ENCODE measurements around the gene ATG16L1. TPM values are rescaled to one million over a fixed set of nuclear protein-coding genes. Genes with fewer than 3 reads are reported as not detected.

The ATG16L1 gene
- polyA plus RNA-seq, 3 donors, result 3.3 to 22.9 (median 4.3) TPM

- no peaks in the 10 kb centered on the region for H3K36me3 Mint-ChIP-seq
- no peak overlapping the region for H3K9ac ChIP-seq (ENCODE audit: insufficient read depth, low read length, poor library complexity, severe bottlenecking)
- H3K4me3 Mint-ChIP-seq, result no peak overlapping the region
- intact Hi-C loops (cut with micrococcal nuclease), result no loop called here
- H3K79me2 ChIP-seq (ENCODE audit: insufficient read depth, low read length), result no peaks in the 10 kb centered on the region
- H3K9me3 Mint-ChIP-seq, result peaks cover 0 to 4% (median 0%) of the 10 kb centered on the region in 7 donors
- H3K4me2 ChIP-seq (replicated peaks; ENCODE audit: extremely low read depth, low read length, poor library complexity, severe bottlenecking), result no peak overlapping the region
- no peak for DNase-seq
- H3K4me3 ChIP-seq (replicated peaks in 1 of 3; ENCODE audit: low read depth in 2 of 3, low read length in 3 of 3), result no peak overlapping the region
- no peak overlapping the region for H2AFZ ChIP-seq (ENCODE audit: insufficient read depth, low read depth, low read length, poor library complexity, severe bottlenecking)
- H3K27me3 ChIP-seq (ENCODE audit: control insufficient read depth in 2 of 2, insufficient read depth in 2 of 2, low read length in 2 of 2), result no peaks in the 10 kb centered on the region
- 92% methylated on average over 8 of the region's 8 CpGs for WGBS (ENCODE audit: insufficient coverage)
- H3K27ac Mint-ChIP-seq, result no peak overlapping the region
- H3K36me3 ChIP-seq (replicated peaks in 1 of 2; ENCODE audit: control insufficient read depth in 1 of 2, insufficient read depth in 2 of 2, low read length in 2 of 2), result no peaks in the 10 kb centered on the region
- no peak for TF ChIP-seq CTCF (IDR thresholded peaks at IDR 0.05)
- no peaks in the 10 kb centered on the region for H4K20me1 ChIP-seq (ENCODE audit: insufficient read depth, low read length)
- peaks cover 2 to 12% (median 4%) of the 10 kb centered on the region in 3 donors for H3K27me3 Mint-ChIP-seq (ENCODE audit: low read depth in 3 of 3)
- H3K4me1 ChIP-seq (ENCODE audit: control insufficient read depth in 1 of 2, insufficient read depth in 2 of 2, low read length in 2 of 2), result no peaks in the 10 kb centered on the region
- peaks cover 9% of the 10 kb centered on the region for H3K4me1 Mint-ChIP-seq
- no peaks in the 10 kb centered on the region for H3K9me3 ChIP-seq (replicated peaks in 1 of 2; ENCODE audit: control insufficient read depth in 1 of 2, insufficient read depth in 1 of 2, low read length in 2 of 2)
- no peak overlapping the region for H3K27ac ChIP-seq (ENCODE audit: low read depth in 1 of 2, low read length in 2 of 2)
Measured at GRCh38 chr2:233312874-233313273, 61.4 kb downstream of the ATG16L1 start.

GRCh38 chr2:233314180-233314925, 62.9 kb downstream of the ATG16L1 start:
- H3K27ac Mint-ChIP-seq, result no peak overlapping the region
- H4K20me1 ChIP-seq (ENCODE audit: insufficient read depth, low read length), result no peaks in the 10 kb centered on the region
- H3K36me3 ChIP-seq (replicated peaks in 1 of 2; ENCODE audit: control insufficient read depth in 1 of 2, insufficient read depth in 2 of 2, low read length in 2 of 2), result no peaks in the 10 kb centered on the region
- no peak for TF ChIP-seq CTCF (IDR thresholded peaks at IDR 0.05)
- H3K9me3 Mint-ChIP-seq, result peaks cover 0 to 4% (median 0%) of the 10 kb centered on the region in 7 donors
- H2AFZ ChIP-seq (ENCODE audit: insufficient read depth, low read depth, low read length, poor library complexity, severe bottlenecking), result no peak overlapping the region
- H3K27me3 ChIP-seq (ENCODE audit: control insufficient read depth in 2 of 2, insufficient read depth in 2 of 2, low read length in 2 of 2), result no peaks in the 10 kb centered on the region
- intact Hi-C loops (cut with micrococcal nuclease), result no loop called here
- H3K4me1 ChIP-seq (ENCODE audit: control insufficient read depth in 1 of 2, insufficient read depth in 2 of 2, low read length in 2 of 2), result no peaks in the 10 kb centered on the region
- no peak overlapping the region for H3K9ac ChIP-seq (ENCODE audit: insufficient read depth, low read length, poor library complexity, severe bottlenecking)
- 95% methylated on average over 16 of the region's 20 CpGs for WGBS (ENCODE audit: insufficient coverage)
- H3K79me2 ChIP-seq (ENCODE audit: insufficient read depth, low read length), result no peaks in the 10 kb centered on the region
- H3K27me3 Mint-ChIP-seq (ENCODE audit: low read depth in 3 of 3), result peaks cover 3 to 11% (median 4%) of the 10 kb centered on the region in 3 donors
- H3K4me1 Mint-ChIP-seq, result peaks cover 9% of the 10 kb centered on the region
- no peak overlapping the region for H3K4me2 ChIP-seq (replicated peaks; ENCODE audit: extremely low read depth, low read length, poor library complexity, severe bottlenecking)
- H3K27ac ChIP-seq (ENCODE audit: low read depth in 1 of 2, low read length in 2 of 2), result no peak overlapping the region
- H3K9me3 ChIP-seq (replicated peaks in 1 of 2; ENCODE audit: control insufficient read depth in 1 of 2, insufficient read depth in 1 of 2, low read length in 2 of 2), result no peaks in the 10 kb centered on the region
- H3K36me3 Mint-ChIP-seq, result no peaks in the 10 kb centered on the region
- no peak for DNase-seq
- H3K4me3 ChIP-seq (replicated peaks in 1 of 3; ENCODE audit: low read depth in 2 of 3, low read length in 3 of 3), result no peak overlapping the region
- no peak overlapping the region for H3K4me3 Mint-ChIP-seq

All from CD14-positive monocyte (primary cell).